Measurements from ENCODE around the gene REEP1. TPM values are rescaled to one million over a fixed set of nuclear protein-coding genes. Genes with fewer than 3 reads are reported as not detected.

REEP1 gene
- total and polyA plus RNA-seq, 2 of the 8 experiments (the other 6 are each of a cell fraction or from before 2014, with no cell fraction given) = 0.74 to 1.5 TPM

DNA sequence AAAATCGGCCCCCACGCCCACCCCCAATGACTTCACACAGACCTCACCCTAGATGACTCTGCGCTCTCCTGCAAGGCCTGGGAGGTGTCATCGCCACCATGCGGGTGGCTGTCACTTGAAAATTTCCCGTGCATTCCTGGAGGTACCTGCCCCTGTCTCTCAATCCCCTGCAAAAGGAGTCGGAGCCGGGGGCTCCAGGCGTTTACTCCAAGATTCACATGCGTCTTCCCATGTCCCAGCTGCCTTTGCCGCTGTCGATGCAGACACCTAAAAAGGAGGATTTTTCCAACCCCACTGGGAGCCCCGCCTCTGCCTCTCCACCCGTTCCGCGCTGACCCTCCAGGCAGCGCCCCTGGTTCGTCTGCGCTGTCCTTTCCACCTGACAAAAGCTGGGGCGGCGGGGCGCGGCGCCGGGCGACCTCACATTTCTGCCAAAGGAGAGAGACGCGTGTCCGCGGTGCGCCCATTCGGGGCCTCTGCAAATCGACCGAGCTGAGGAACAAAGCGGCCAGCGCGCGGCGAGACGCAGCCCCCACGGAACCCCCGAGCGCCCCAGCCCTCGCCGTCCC, 667 bp downstream of the REEP1 start (continued):
- no peak for TF ChIP-seq RAD21 (IDR thresholded peaks at IDR 0.05 in 1 of 2, conservative IDR thresholded peaks at IDR 0.05 in 1 of 2; ENCODE audit: low read depth in 2 of 2, low read length in 2 of 2)
- TF ChIP-seq RBBP5 (IDR thresholded peaks at IDR 0.05; ENCODE audit: borderline replicate concordance, low read depth, low read length) = 0 out of 2 replicates have a peak, but pooled peaks have one; percentile 9
- TF ChIP-seq SIN3A (conservative IDR thresholded peaks at IDR 0.05 in 1 of 2, IDR thresholded peaks at IDR 0.05 in 1 of 2; ENCODE audit: low read depth in 1 of 2, low read length in 2 of 2) = peak in 1 of 2 experiments; percentile 84; a peak in 2 of 4 replicates
- TF ChIP-seq HDAC2 (IDR thresholded peaks at IDR 0.05; ENCODE audit: borderline replicate concordance in 1 of 2, low read depth in 2 of 2, low read length in 2 of 2) = no peak

Measured in H1 (cell line).